Middle frontal gyrus (tissue), 1 donor: ENCODE data around the gene NMRK2.
"Not testable (repeated sequence)": the region's sequence is repeated elsewhere in the genome, so short reads cannot be mapped to it uniquely, and the experiment has no call there.

Experiments
- DNase-seq: peaks from one replicate; pipeline ENCODE4 v3.0.0-alpha.2; 2015; ENCODE audit warnings: low spot score; ENCODE audit errors: extremely low spot score

Gene NMRK2

GRCh38 chr19:3932931-3933810 lies at the start of gene NMRK2:
Gene NMRK2, plus strand, starts transcription at chr19:3933069. Its CDS starts 603 bp downstream, at chr19:3933672.
- no peak for DNase-seq

DNA sequence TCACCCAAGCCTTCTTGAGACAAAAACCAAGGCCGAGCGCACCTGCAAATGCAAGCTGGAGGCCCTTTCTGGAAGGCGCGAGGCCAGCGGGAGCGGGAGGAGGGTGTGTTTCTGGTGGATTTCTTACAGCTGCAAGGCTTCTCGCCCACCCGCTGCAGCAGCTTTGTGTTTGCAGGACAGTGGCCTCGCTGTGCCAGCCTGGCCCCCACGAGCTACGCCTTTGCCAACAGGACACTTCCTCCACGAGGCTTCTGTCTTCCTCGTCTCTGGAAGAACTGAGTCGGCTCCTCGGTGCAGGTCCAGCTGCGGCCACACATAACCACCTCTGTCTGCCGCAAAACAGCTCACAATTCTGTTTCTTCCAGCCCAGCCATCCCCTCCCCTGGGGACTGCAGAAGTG lies 42.3 kb upstream of the NMRK2 start:
- no peak for DNase-seq

DNA sequence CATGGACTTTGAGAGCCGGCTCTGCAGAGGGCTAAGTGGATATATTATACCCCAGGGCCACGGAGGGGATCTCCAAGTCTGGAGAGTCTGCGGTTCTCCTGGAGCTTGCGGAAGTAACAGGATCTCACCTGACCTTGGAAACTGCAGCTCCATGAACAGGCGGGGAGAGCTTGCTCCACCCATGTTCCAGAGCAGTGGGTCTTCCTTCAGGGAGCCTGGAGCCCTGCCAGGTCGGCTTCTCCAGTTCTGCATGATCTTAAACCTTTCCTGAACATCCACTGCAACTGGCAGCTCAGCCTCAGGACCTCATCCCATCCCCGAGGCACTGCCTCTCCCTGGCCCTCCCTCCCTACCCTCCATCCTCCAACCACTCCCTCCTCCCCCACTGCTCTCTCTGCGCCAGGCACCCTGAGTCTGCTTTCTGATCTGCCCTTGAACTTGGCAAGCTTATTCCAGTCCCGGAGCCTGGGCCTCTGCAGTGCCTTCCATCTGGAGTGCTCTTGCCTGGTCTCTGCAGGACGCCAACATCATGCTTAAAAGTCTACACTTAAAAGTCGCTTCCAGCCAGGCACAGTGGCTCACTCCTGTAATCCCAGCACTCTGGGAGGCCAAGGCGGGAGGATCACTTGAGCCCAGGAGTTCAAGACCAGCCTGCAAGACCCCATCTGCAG lies 39.2 kb upstream of the NMRK2 start:
- DNase-seq, result no peak

GRCh38 chr19:3894959-3895358 lies 37.9 kb upstream of the NMRK2 start:
- not testable (repeated sequence) for DNase-seq

GRCh38 chr19:3895788-3896187 lies 37.1 kb upstream of the NMRK2 start:
- no peak for DNase-seq

GRCh38 chr19:3897936-3898335 lies 34.9 kb upstream of the NMRK2 start:
- no peak for DNase-seq

- no peak for DNase-seq
Observed at GRCh38 chr19:3898426-3898825, 34.4 kb upstream of the NMRK2 start.

DNA sequence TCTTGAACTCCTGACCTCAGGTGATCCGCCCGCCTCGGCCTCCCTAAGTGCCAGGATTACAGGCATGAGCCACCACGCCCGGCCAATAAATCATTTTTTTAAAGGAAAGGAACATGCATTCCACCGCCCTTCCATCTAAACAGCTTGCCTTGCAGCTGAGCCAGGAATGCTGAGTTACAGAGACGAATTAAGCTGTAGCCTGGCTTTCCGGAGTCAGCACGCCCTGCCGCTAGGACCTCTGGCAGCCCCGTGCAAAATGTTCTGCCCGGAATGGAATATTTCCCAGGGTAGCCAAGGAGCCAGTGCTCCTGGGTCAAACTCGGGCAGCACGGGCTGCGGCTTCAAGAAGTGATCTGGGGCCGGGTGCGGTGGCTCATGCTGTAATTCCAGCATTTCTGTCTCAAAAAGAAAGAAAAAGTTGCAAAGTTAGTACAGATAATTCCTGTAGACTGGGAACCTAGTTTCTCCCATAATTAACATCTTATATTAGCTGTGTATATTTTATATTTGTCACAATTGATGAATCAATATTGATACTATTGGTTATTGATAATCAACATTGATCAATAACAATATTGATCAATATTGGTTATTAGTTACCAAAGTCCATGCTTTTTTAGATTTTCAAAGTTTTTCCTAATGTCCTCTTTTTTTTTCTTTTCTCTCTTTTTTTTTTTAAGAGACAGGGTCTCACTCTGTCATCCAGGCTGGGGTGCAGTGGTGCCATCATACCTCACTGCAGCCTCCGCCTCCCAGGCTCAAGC lies 33.2 kb upstream of the NMRK2 start:
- DNase-seq, result no peak

DNA sequence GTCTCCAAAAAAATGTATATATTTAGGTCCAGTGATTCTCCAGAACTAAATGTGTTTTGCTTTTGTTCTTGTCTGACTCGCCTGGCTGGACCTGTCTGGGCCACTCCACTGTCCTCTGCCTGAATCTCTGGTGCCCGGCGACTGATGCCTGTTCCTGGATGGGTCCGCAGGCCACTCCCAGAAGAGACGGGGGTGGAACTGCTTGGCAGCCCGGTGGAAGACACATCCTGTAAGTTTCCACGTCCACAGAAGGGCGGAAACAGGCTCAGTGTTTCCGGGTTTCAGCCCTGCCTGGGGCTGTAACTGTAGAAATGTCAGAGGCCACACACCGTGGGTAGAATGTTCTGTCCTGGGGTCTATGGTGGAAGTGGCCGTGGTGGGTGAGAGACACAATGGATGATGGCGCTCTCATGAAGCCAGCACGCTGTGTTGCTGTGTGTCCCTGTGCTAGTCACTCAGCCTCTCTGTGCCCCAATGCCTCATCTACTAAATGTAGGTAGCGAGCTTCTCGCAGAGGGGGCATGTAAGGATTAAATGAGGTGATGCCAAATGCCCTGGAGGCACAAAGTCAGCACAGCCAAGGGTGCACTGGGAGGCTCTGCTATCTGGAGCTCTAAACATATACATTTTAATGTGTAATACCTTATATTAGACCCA lies 30.4 kb upstream of the NMRK2 start:
- no peak for DNase-seq

GRCh38 chr19:3904233-3904632 lies 28.6 kb upstream of the NMRK2 start:
- DNase-seq, result no peak

DNA sequence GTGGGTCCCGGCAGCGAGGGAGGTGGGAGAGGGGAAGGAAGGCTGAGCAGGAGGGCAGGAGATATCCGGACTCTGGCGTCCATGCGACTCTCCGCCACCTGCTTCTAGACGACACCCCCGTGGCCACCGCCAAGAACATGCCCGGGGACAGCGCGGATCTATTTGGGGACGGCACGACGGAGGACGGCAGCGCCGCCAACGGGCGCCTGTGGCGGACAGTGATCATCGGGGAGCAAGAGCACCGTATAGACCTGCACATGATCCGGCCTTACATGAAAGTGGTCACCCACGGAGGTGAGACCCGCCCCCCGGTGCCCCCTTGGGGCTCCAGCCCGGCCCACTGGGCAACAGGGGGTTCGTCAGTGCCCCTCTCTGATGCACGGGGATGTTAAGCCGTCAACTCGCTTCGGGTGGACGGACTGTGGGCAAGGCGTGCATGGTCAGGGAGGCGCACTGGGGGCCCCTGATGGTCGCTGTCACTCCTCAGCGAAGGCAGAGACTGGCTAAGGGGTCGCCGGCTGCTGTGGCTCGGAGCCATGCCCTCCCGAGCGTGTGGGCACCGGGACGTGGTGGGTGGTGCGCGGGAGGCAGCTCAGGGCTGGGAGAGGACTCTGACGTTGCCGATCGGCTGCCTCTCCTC lies 25.1 kb upstream of the NMRK2 start:
- no peak for DNase-seq

DNA sequence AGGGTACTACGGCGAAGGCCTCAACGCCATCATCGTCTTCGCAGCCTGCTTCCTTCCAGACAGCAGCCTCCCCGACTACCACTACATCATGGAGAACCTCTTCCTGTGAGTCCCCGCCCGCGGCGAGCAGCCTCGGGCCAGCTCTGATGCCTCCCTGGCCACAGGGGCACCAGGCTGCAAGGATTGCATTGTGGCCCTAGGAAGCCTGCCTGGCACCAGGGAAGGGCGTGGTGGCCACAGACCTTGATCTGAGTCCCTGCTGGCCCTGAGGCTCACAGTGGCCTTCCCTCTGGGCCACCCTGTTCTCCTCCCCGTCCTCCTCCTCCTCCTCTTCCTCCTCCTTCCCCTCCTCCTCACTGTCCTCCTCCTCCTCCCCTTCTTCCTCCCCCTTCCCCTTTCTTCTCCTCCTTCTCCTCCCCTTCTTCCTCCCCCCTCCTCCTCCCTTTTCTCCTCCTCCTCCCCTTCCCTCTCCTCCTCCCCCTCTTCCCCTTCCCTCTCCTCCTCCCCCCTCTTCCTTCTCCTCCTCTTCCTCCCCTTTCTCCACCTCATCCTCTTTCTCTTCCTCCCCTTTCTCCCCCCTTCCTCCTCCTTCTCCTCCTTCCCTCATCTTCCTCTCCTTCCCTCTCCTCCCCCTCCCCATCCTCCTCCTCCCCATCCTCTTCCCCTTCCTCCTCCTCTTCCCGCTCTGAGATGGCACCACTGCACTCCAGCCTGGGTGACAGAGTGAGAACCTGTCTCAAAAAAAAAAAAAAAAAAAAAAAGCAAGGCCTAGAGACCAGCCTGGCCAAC lies 24.4 kb upstream of the NMRK2 start:
- DNase-seq, result no peak

DNA sequence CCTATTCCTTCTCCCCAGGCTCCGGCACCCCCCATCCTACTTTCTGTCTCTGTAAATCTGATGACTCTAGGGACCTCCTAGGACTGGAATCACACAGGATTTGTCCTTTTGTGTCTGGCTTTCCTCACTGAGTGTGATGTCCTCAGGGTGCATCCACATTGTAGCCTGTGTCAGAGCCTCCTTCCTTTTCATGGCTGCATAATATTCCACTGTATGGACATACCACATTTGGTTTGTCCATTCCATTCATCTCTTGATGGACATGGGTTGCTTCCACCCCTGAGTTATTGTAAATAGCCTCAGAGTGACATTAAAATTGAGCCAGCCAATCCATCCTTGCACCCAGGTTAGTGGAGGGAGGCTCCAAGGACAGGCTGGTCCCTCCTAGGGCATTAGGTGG lies 22.8 kb upstream of the NMRK2 start:
- no peak for DNase-seq

DNA sequence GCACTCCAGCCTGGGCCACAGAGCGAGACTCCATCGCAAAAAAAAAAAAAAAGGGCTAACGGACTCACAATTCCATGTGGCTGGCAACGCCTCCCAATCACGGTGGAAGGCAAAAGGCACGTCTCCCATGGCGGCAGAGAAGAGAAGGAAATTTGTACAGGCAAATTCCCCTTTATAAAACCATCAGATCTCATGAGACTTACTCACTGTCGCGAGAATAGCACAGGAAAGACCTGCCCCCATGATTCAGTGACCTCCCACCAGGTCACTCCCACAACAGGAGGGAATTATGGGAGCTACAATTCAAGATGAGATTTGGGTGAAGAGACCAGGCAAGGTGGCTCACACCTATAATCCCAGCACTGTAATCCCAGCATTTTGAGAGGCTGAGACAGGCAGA lies 18.7 kb upstream of the NMRK2 start:
- no peak for DNase-seq

GRCh38 chr19:3916033-3916432 lies 16.8 kb upstream of the NMRK2 start:
- DNase-seq, result no peak

- no peak for DNase-seq
Observed at GRCh38 chr19:3919793-3920192, 13.1 kb upstream of the NMRK2 start.

GRCh38 chr19:3923096-3923758 lies 9.6 kb upstream of the NMRK2 start:
- no peak for DNase-seq

GRCh38 chr19:3923912-3924311 lies 9.0 kb upstream of the NMRK2 start:
- DNase-seq, result no peak

DNA sequence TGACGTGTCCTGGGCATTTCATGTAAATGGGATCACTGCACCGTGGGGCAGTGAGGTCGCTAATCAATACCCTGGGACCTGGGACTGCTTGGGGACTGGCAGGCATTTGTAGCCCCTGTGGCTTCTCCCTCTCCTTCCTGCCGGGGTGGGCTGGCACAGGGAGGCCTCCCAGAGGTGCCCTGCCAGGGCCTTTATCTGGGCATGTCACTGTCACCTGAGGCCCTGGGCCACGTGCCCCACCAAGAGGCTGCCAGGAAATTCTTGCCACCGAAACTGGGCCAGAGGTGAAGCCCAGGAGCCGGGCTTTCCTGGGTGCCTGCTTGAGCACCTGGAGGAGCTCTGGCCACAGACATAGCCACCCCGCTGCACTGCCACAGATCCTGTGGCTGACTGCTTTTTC lies 1.8 kb upstream of the NMRK2 start:
- DNase-seq, result no peak
